HG02588 (cell line): ENCODE results near the gene SLX4.
"Not testable (repeated sequence)": the region's sequence is repeated elsewhere in the genome, so short reads cannot be mapped to it uniquely, and the experiment has no call there.

Experiments
- ATAC-seq: cut with Tn5 transposase; IDR thresholded peaks from one replicate; pipeline ENCODE4 v1.9.1; 2021; ENCODE audit warnings: mild to moderate bottlenecking, moderate library complexity; ENCODE audit not compliant: unreplicated experiment

SLX4 gene

GRCh38 chr16:3642397-3643094 lies 31.1 kb upstream of the SLX4 start:
- no peak for ATAC-seq

GRCh38 chr16:3641801-3642396 lies 30.5 kb upstream of the SLX4 start:
- ATAC-seq: no peak

GRCh38 chr16:3640632-3641501 lies 29.5 kb upstream of the SLX4 start:
- no peak for ATAC-seq

- no peak for ATAC-seq
Measured at GRCh38 chr16:3640207-3640606, 28.8 kb upstream of the SLX4 start.

GRCh38 chr16:3638916-3639644 lies 27.7 kb upstream of the SLX4 start:
- no peak for ATAC-seq

GRCh38 chr16:3637371-3637923 lies 26.0 kb upstream of the SLX4 start:
- no peak for ATAC-seq

GRCh38 chr16:3625911-3626732 lies 14.7 kb upstream of the SLX4 start:
- no peak for ATAC-seq

- no peak for ATAC-seq
Measured at GRCh38 chr16:3625331-3625730, 13.9 kb upstream of the SLX4 start.

- no peak for ATAC-seq
Measured at GRCh38 chr16:3623642-3624041, 12.2 kb upstream of the SLX4 start.

GRCh38 chr16:3618769-3619141 lies 7.3 kb upstream of the SLX4 start:
- ATAC-seq: no peak

GRCh38 chr16:3612510-3613466 lies 1.4 kb upstream of the SLX4 start:
- no peak for ATAC-seq

GRCh38 chr16:3610698-3611145 lies 684 bp downstream of the SLX4 start:
- no peak for ATAC-seq

- no peak for ATAC-seq
Measured at GRCh38 chr16:3609895-3610697, 1.3 kb downstream of the SLX4 start.

- ATAC-seq: not testable (repeated sequence)
Measured at GRCh38 chr16:3608976-3609375, 2.4 kb downstream of the SLX4 start.

- ATAC-seq: no peak
Measured at GRCh38 chr16:3608069-3608468, 3.3 kb downstream of the SLX4 start.

- ATAC-seq: no peak
Measured at GRCh38 chr16:3607634-3608033, 3.8 kb downstream of the SLX4 start.

GRCh38 chr16:3607161-3607560 lies 4.2 kb downstream of the SLX4 start:
- no peak for ATAC-seq

GRCh38 chr16:3606441-3606840 lies 5.0 kb downstream of the SLX4 start:
- ATAC-seq: no peak
